HEK293T (cell line): Measurements from ENCODE around the gene HJURP.

Experiments
- ARNT ChIP-seq: fragments of 450-650 bp; IDR thresholded peaks from 2 replicates; pipeline ENCODE4 v1.6.1; 2017; ENCODE audit warnings: mild to moderate bottlenecking
- CTBP1 ChIP-seq: fragments of 450-650 bp; IDR thresholded peaks from 2 replicates; pipeline ENCODE4 v1.6.1; 2016; ENCODE audit warnings: borderline replicate concordance
- ELF4 ChIP-seq: fragments of 450-650 bp; IDR thresholded peaks from 2 replicates; pipeline ENCODE4 v1.6.1; 2017; ENCODE audit warnings: antibody characterized with exemption
- FOXK2 ChIP-seq: fragments of 450-650 bp; IDR thresholded peaks from 2 replicates; pipeline ENCODE4 v1.6.1; 2016; ENCODE audit warnings: mild to moderate bottlenecking
- FOXM1 ChIP-seq: fragments of 450-650 bp; IDR thresholded peaks from 2 replicates; pipeline ENCODE4 v1.6.1; 2017; ENCODE audit warnings: mild to moderate bottlenecking, borderline replicate concordance
- HDGF ChIP-seq: fragments of 450-650 bp; IDR thresholded peaks from 2 replicates; pipeline ENCODE4 v1.6.1; 2017; ENCODE audit warnings: antibody characterized with exemption, borderline replicate concordance
- L3MBTL2 ChIP-seq: fragments of 450-650 bp; conservative IDR thresholded peaks from 2 replicates; pipeline ENCODE4 v1.6.1; 2016; ENCODE audit warnings: mild to moderate bottlenecking
- LEF1 ChIP-seq: fragments of 450-650 bp; IDR thresholded peaks from 2 replicates; pipeline ENCODE4 v1.6.1; 2017; ENCODE audit warnings: mild to moderate bottlenecking, borderline replicate concordance
- SP1 ChIP-seq: fragments of 450-650 bp; IDR thresholded peaks from 2 replicates; pipeline ENCODE4 v1.6.1; 2017
- SUZ12 ChIP-seq: fragments of 450-650 bp; IDR thresholded peaks from 2 replicates; pipeline ENCODE4 v1.6.1; 2016; ENCODE audit warnings: mild to moderate bottlenecking
- TARDBP ChIP-seq: fragments of 450-650 bp; IDR thresholded peaks from 2 replicates; pipeline ENCODE4 v1.6.1; 2016
- TF ChIP-seq, protein P1 (sequence below): fragments of 450-650 bp; IDR thresholded peaks from 2 replicates; pipeline ENCODE4 v1.6.1; 2016

DNA sequence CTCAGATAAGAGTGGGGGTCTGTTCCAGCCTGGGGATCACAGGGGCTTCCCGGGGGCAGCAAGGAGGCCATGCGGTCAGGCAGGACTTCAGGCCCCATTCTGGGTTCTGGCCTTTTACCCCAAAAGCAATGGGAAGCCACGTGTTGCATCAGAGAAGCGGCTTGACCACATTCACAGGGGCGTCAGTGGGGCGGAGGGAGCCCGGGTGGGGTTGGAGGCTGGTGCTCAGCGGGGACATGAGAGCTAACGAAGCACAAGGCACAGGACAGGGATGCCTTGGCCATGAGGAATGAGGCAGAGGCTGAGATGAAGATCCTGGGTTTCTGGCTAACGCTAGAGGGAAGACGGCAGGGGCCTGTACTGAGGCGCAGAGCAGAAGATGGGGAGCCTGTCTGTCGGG is 6.1 kb downstream of the HJURP start:
- no peak for TF ChIP-seq TARDBP
- no peak for TF ChIP-seq SP1
- TF ChIP-seq FOXM1: no peak
- TF ChIP-seq L3MBTL2: no peak
- TF ChIP-seq LEF1: no peak
- TF ChIP-seq FOXK2: no peak
- no peak for TF ChIP-seq CTBP1
- TF ChIP-seq ARNT: no peak
- no peak for TF ChIP-seq SUZ12
- no peak for TF ChIP-seq ELF4
- no peak for TF ChIP-seq HDGF
- TF ChIP-seq, protein P1, sequence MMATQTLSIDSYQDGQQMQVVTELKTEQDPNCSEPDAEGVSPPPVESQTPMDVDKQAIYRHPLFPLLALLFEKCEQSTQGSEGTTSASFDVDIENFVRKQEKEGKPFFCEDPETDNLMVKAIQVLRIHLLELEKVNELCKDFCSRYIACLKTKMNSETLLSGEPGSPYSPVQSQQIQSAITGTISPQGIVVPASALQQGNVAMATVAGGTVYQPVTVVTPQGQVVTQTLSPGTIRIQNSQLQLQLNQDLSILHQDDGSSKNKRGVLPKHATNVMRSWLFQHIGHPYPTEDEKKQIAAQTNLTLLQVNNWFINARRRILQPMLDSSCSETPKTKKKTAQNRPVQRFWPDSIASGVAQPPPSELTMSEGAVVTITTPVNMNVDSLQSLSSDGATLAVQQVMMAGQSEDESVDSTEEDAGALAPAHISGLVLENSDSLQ: no peak
